GM12801 (cell line): ENCODE results near the gene RNF4.

Experiments
- CTCF ChIP-seq: IDR thresholded peaks from one replicate; pipeline ENCODE4 v1.5.1; 2011; ENCODE audit warnings: control low read depth; ENCODE audit not compliant: insufficient read length; ENCODE audit errors: extremely low read depth

RNF4 gene

GRCh38 chr4:2489081-2489805 is 20.3 kb downstream of the RNF4 start:
- no peak for TF ChIP-seq CTCF

GRCh38 chr4:2489841-2490552 is 21.1 kb downstream of the RNF4 start:
- no peak for TF ChIP-seq CTCF

- no peak for TF ChIP-seq CTCF
Observed at GRCh38 chr4:2492970-2493369, 24.1 kb downstream of the RNF4 start.

- TF ChIP-seq CTCF: no peak
Observed at GRCh38 chr4:2494992-2495391, 26.1 kb downstream of the RNF4 start.

GRCh38 chr4:2497324-2497723 is 28.4 kb downstream of the RNF4 start:
- TF ChIP-seq CTCF: no peak

GRCh38 chr4:2497931-2498330 is 29.0 kb downstream of the RNF4 start:
- no peak for TF ChIP-seq CTCF

GRCh38 chr4:2500547-2500946 is 31.6 kb downstream of the RNF4 start:
- TF ChIP-seq CTCF: no peak
